Mesenchymal stem cell (in vitro differentiated cells and primary cell): ENCODE measurements around the gene TMEM222.

Experiments used
- DNase-seq: peaks from one replicate; pipeline ENCODE4 v3.0.0-alpha.2; 2013
- H2AFZ ChIP-seq: one replicate; pipeline ENCODE4 v1.6.1; 2013; ENCODE audit warnings: low read depth, mild to moderate bottlenecking, control low read depth, inconsistent platforms, low read length, moderate library complexity
- H2AK5ac ChIP-seq: 2 replicates; pipeline ENCODE4 v1.6.1; 2013; ENCODE audit warnings: low read length, moderate library complexity, mild to moderate bottlenecking, inconsistent platforms; ENCODE audit not compliant: severe bottlenecking
- H2BK120ac ChIP-seq: one replicate; pipeline ENCODE4 v1.6.1; 2013; ENCODE audit warnings: low read depth, mild to moderate bottlenecking, inconsistent platforms, low read length, moderate library complexity
- H2BK12ac ChIP-seq, 2 experiments: one replicate each; pipeline ENCODE4 v1.6.1; 2013; ENCODE audit warnings: inconsistent platforms in 2 of 2, low read length in 2 of 2, mild to moderate bottlenecking in 2 of 2, moderate library complexity in 2 of 2, control low read depth in 1 of 2
- H2BK15ac ChIP-seq: one replicate; pipeline ENCODE4 v1.6.1; 2013; ENCODE audit warnings: mild to moderate bottlenecking, low read depth, inconsistent platforms; ENCODE audit not compliant: poor library complexity, severe bottlenecking
- H2BK5ac ChIP-seq: 2 replicates; pipeline ENCODE4 v1.6.1; 2013; ENCODE audit warnings: low read depth, mild to moderate bottlenecking, low read length, control low read depth, inconsistent platforms; ENCODE audit not compliant: poor library complexity, severe bottlenecking
- H3K14ac ChIP-seq, 2 experiments: one replicate each; pipeline ENCODE4 v1.6.1; 2013; ENCODE audit warnings: inconsistent platforms in 2 of 2, low read length in 2 of 2, control low read depth in 1 of 2, mild to moderate bottlenecking in 1 of 2, moderate library complexity in 1 of 2
- H3K18ac ChIP-seq, 2 experiments: one replicate each; pipeline ENCODE4 v1.6.1; 2013; ENCODE audit warnings: inconsistent platforms in 2 of 2, low read length in 2 of 2, control low read depth in 1 of 2, low read depth in 1 of 2, mild to moderate bottlenecking in 1 of 2
- H3K23ac ChIP-seq, 2 experiments: one replicate each; pipeline ENCODE4 v1.6.1; 2013; ENCODE audit warnings: inconsistent platforms in 2 of 2, low read length in 2 of 2, mild to moderate bottlenecking in 2 of 2, moderate library complexity in 2 of 2, control low read depth in 1 of 2
- H3K27ac ChIP-seq: 2 replicates; pipeline ENCODE4 v1.5.1; 2013; ENCODE audit warnings: mild to moderate bottlenecking, moderate library complexity, low read length, control low read depth, inconsistent platforms; ENCODE audit not compliant: poor library complexity, severe bottlenecking
- H3K27me3 ChIP-seq, 2 experiments: 2 replicates each; pipeline versions ENCODE4 v1.6.1 to v1.7.0; 2013; ENCODE audit warnings: low read length in 2 of 2, mild to moderate bottlenecking in 2 of 2, moderate library complexity in 2 of 2, control low read depth in 1 of 2, inconsistent platforms in 1 of 2; ENCODE audit not compliant: control insufficient read depth in 1 of 2, insufficient read depth in 1 of 2
- H3K36me3 ChIP-seq, 2 experiments: 2 replicates each; pipeline versions ENCODE4 v1.6.1 to v1.7.0; 2013; ENCODE audit warnings: low read length in 2 of 2, control low read depth in 1 of 2, inconsistent platforms in 1 of 2, low read depth in 1 of 2, mild to moderate bottlenecking in 1 of 2; ENCODE audit not compliant: insufficient read depth in 2 of 2, control insufficient read depth in 1 of 2
- H3K4ac ChIP-seq, 2 experiments: one replicate each; pipeline ENCODE4 v1.6.1; 2013; ENCODE audit warnings: inconsistent platforms in 2 of 2, low read length in 2 of 2, mild to moderate bottlenecking in 2 of 2, moderate library complexity in 2 of 2, control low read depth in 1 of 2, low read depth in 1 of 2
- H3K4me1 ChIP-seq: 2 replicates; pipeline ENCODE4 v1.6.1; 2013; ENCODE audit warnings: low read depth, low read length, control low read depth; ENCODE audit not compliant: control insufficient read depth, insufficient read depth
- H3K4me2 ChIP-seq: 2 replicates; pipeline ENCODE4 v1.6.1; 2013; ENCODE audit warnings: low read length, mild to moderate bottlenecking, inconsistent platforms; ENCODE audit not compliant: poor library complexity, severe bottlenecking
- H3K4me3 ChIP-seq, 2 experiments: 2 replicates each; pipeline versions ENCODE4 v1.5.1 to v1.7.0; 2013; ENCODE audit warnings: low read length in 2 of 2, mild to moderate bottlenecking in 2 of 2, control low read depth in 1 of 2, low read depth in 1 of 2; ENCODE audit not compliant: insufficient read depth in 1 of 2
- H3K79me1 ChIP-seq: replicated peaks from 2 replicates; pipeline ENCODE4 v1.6.1; 2013; ENCODE audit warnings: mild to moderate bottlenecking, control low read depth, low read length, inconsistent platforms; ENCODE audit not compliant: poor library complexity, severe bottlenecking
- H3K9ac ChIP-seq: 2 replicates; pipeline ENCODE4 v1.7.0; 2013; ENCODE audit warnings: mild to moderate bottlenecking, low read length, moderate library complexity
- H3K9me3 ChIP-seq: 2 replicates; pipeline ENCODE4 v1.7.0; 2013; ENCODE audit warnings: mild to moderate bottlenecking, low read length; ENCODE audit not compliant: control insufficient read depth
- H4K8ac ChIP-seq: one replicate; pipeline ENCODE4 v1.6.1; 2013; ENCODE audit warnings: inconsistent platforms, mild to moderate bottlenecking, low read length, moderate library complexity
- H4K91ac ChIP-seq: one replicate; pipeline ENCODE4 v1.6.1; 2013; ENCODE audit warnings: mild to moderate bottlenecking, low read length, inconsistent platforms
- WGBS: methylation state at CpG from one replicate; pipeline ENCODE4 v1.1.7; 2013; ENCODE audit warnings: mixed read lengths; 5-methylcytosine and 5-hydroxymethylcytosine counted together

TMEM222 gene

GRCh38 chr1:27303509-27303908 lies 18.5 kb upstream of the TMEM222 start:
- Histone ChIP-seq H4K8ac (no peak overlapping the region), H3K4me3 (no peak overlapping the region), H3K4ac (no peak overlapping the region), H2AFZ (no peak overlapping the region), H2BK120ac (no peak overlapping the region), H3K27ac (no peak overlapping the region), H2BK12ac (no peak overlapping the region), H2BK15ac (no peak overlapping the region), H2AK5ac (no peak overlapping the region), H3K9ac (no peak overlapping the region), H3K14ac (no peak overlapping the region), H3K4me1 (peaks cover 49% of the 10 kb centered on the region), H3K27me3 (no peaks in the 10 kb centered on the region), H4K91ac (no peak overlapping the region), H3K36me3 (peaks cover 31 to 44% of the 10 kb centered on the region in 2 experiments), H3K9me3 (no peaks in the 10 kb centered on the region), H3K4me2 (no peak overlapping the region), H2BK5ac (no peak overlapping the region), H3K18ac (no peak overlapping the region), H3K23ac (no peak overlapping the region), H3K79me1 (peaks cover 3% of the 10 kb centered on the region)
- WGBS: 90% methylated on average over 14 of the region's 15 CpGs
- no peak for DNase-seq

- H3K4me3 ChIP-seq: peak overlapping the region in 1 of 2 experiments; percentile 20
- no peak overlapping the region for H3K27ac ChIP-seq
- H3K18ac ChIP-seq: no peak overlapping the region
- no peak overlapping the region for H2AK5ac ChIP-seq
- H3K14ac ChIP-seq: no peak overlapping the region
- no peak overlapping the region for H3K23ac ChIP-seq
- peaks cover 28% of the 10 kb centered on the region for H3K4me1 ChIP-seq
- H2BK5ac ChIP-seq: no peak overlapping the region
- H4K91ac ChIP-seq: no peak overlapping the region
- peaks cover 3% of the 10 kb centered on the region for H3K79me1 ChIP-seq
- H2BK12ac ChIP-seq: no peak overlapping the region
- H2BK120ac ChIP-seq: no peak overlapping the region
- H2BK15ac ChIP-seq: no peak overlapping the region
- H3K9me3 ChIP-seq: no peaks in the 10 kb centered on the region
- H3K4ac ChIP-seq: no peak overlapping the region
- H3K27me3 ChIP-seq: no peaks in the 10 kb centered on the region
- H4K8ac ChIP-seq: no peak overlapping the region
- WGBS: 88% methylated on average over 11 of the region's 11 CpGs
- H2AFZ ChIP-seq: no peak overlapping the region
- H3K4me2 ChIP-seq: no peak overlapping the region
- H3K9ac ChIP-seq: no peak overlapping the region
- DNase-seq: no peak
- H3K36me3 ChIP-seq: peaks cover 29 to 44% of the 10 kb centered on the region in 2 experiments
These were observed 15.9 kb upstream of the TMEM222 start for GRCh38 chr1:27306071-27306470.

GRCh38 chr1:27306892-27307761 lies 14.8 kb upstream of the TMEM222 start:
- no peak for DNase-seq
- Histone ChIP-seq H4K8ac (no peak overlapping the region), H3K4me3 (no peak overlapping the region), H3K9me3 (no peaks in the 10 kb centered on the region), H3K27me3 (no peaks in the 10 kb centered on the region), H3K4ac (no peak overlapping the region), H3K9ac (no peak overlapping the region), H2BK15ac (no peak overlapping the region), H3K23ac (no peak overlapping the region), H3K4me1 (peaks cover 18% of the 10 kb centered on the region), H3K4me2 (no peak overlapping the region), H3K79me1 (peaks cover 3% of the 10 kb centered on the region), H3K18ac (no peak overlapping the region), H2BK12ac (no peak overlapping the region), H2BK5ac (no peak overlapping the region), H2AK5ac (no peak overlapping the region), H3K36me3 (peaks cover 29 to 35% of the 10 kb centered on the region in 2 experiments), H3K14ac (no peak overlapping the region), H2BK120ac (no peak overlapping the region), H2AFZ (no peak overlapping the region), H4K91ac (peak overlapping the region; percentile 20), H3K27ac (no peak overlapping the region)
- WGBS: 56% methylated on average over 10 of the region's 11 CpGs

- Histone ChIP-seq H2AK5ac (peak overlapping the region; percentile 10), H2BK5ac (no peak overlapping the region), H2BK15ac (no peak overlapping the region), H2BK120ac (no peak overlapping the region), H2BK12ac (no peak overlapping the region), H3K4ac (no peak overlapping the region), H3K27ac (no peak overlapping the region), H3K4me1 (peaks cover 17% of the 10 kb centered on the region), H3K9ac (no peak overlapping the region), H3K18ac (no peak overlapping the region), H3K27me3 (no peaks in the 10 kb centered on the region), H3K14ac (no peak overlapping the region), H4K8ac (no peak overlapping the region), H3K9me3 (no peaks in the 10 kb centered on the region), H3K4me2 (no peak overlapping the region), H3K4me3 (no peak overlapping the region), H3K23ac (no peak overlapping the region), H3K36me3 (peaks cover 29 to 31% of the 10 kb centered on the region in 2 experiments), H2AFZ (no peak overlapping the region), H3K79me1 (peaks cover 3% of the 10 kb centered on the region), H4K91ac (no peak overlapping the region)
- WGBS: 64% methylated on average over 4 of the region's 6 CpGs
- no peak for DNase-seq
These were observed 13.9 kb upstream of the TMEM222 start for GRCh38 chr1:27307874-27308598.
